ENCODE measurements around the gene FAM13C.
"Not testable (repeated sequence)": the region's sequence is repeated elsewhere in the genome, so short reads cannot be mapped to it uniquely, and the experiment has no call there.

The FAM13C gene

GRCh38 chr10:59272061-59272460 is 90.3 kb downstream of the FAM13C start:
- DNase-seq, result no peak

GRCh38 chr10:59271160-59271559 is 91.2 kb downstream of the FAM13C start:
- DNase-seq, result no peak

GRCh38 chr10:59270492-59270891 is 91.9 kb downstream of the FAM13C start:
- no peak for DNase-seq

- no peak for DNase-seq
Measured at GRCh38 chr10:59269651-59270050, 92.7 kb downstream of the FAM13C start.

GRCh38 chr10:59268460-59268859 is 93.9 kb downstream of the FAM13C start:
- DNase-seq, result no peak

GRCh38 chr10:59266321-59266720 is 96.0 kb downstream of the FAM13C start:
- DNase-seq, result no peak

- no peak for DNase-seq
Measured at GRCh38 chr10:59265141-59265540, 97.2 kb downstream of the FAM13C start.

GRCh38 chr10:59258890-59259289 is 103.5 kb downstream of the FAM13C start:
- DNase-seq, result no peak

- no peak for DNase-seq
Measured at GRCh38 chr10:59257224-59257623, 105.1 kb downstream of the FAM13C start.

GRCh38 chr10:59255463-59255862 is 106.9 kb downstream of the FAM13C start:
- no peak for DNase-seq

- no peak for DNase-seq
Measured at GRCh38 chr10:59252491-59252890, 109.9 kb downstream of the FAM13C start.

GRCh38 chr10:59245686-59246085 is 116.7 kb downstream of the FAM13C start:
- DNase-seq, result no peak

GRCh38 chr10:59244871-59245270 is 117.5 kb downstream of the FAM13C start:
- DNase-seq, result no peak

- DNase-seq, result no peak
Measured at GRCh38 chr10:59243611-59244195, 118.6 kb downstream of the FAM13C start.

GRCh38 chr10:59242991-59243390 is 119.4 kb downstream of the FAM13C start:
- no peak for DNase-seq

- no peak for DNase-seq
Measured at GRCh38 chr10:59242057-59242456, 120.3 kb downstream of the FAM13C start.

GRCh38 chr10:59240582-59241183 is 121.7 kb downstream of the FAM13C start:
- peak; percentile 31 for DNase-seq

GRCh38 chr10:59239108-59239507 is 123.2 kb downstream of the FAM13C start:
- not testable (repeated sequence) for DNase-seq

GRCh38 chr10:59237775-59238174 is 124.6 kb downstream of the FAM13C start:
- DNase-seq, result no peak

- DNase-seq, result no peak
Measured at GRCh38 chr10:59236064-59236697, 126.2 kb downstream of the FAM13C start.

GRCh38 chr10:59234816-59235429 is 127.4 kb downstream of the FAM13C start:
- DNase-seq, result peak; percentile 54

GRCh38 chr10:59234194-59234593 is 128.2 kb downstream of the FAM13C start:
- peak; percentile 61 for DNase-seq

- no peak for DNase-seq
Measured at GRCh38 chr10:59229441-59229840, 132.9 kb downstream of the FAM13C start.

GRCh38 chr10:59227136-59227673 is 135.1 kb downstream of the FAM13C start:
- no peak for DNase-seq
